Heart left ventricle (tissue), 16 donors: ENCODE data around the gene KMT2B. TPM values are rescaled to one million over a fixed set of nuclear protein-coding genes. Genes with fewer than 3 reads are reported as not detected.

Experiments used
- ATAC-seq, 4 donors: fragments of 200-7000 bp; cut with Tn5 transposase; one replicate each; pipeline ENCODE4 v1.9.1; 2020 to 2022; ENCODE audit warnings: moderate library complexity in 4 of 4, mild to moderate bottlenecking in 3 of 4, moderate number of reproducible peaks in 1 of 4
- DNase-seq, 5 donors: peaks; one replicate each; pipeline ENCODE4 v3.0.0-alpha.2; 2020
- H3K27ac ChIP-seq, 12 donors: fragments of 200-600 bp; sonication (generic) in 4 of 12; one replicate each; pipeline versions ENCODE4 v1.5.0 to v1.8.0; 2016 to 2022; ENCODE audit warnings: mild to moderate bottlenecking in 2 of 12
- H3K27me3 ChIP-seq, 9 donors: fragments of 200-600 bp; sonication (generic) in 2 of 9; one replicate each; pipeline versions ENCODE4 v1.5.1 to v1.8.0; 2016 to 2022; ENCODE audit warnings: mild to moderate bottlenecking in 3 of 9
- H3K36me3 ChIP-seq, 9 donors: fragments of 200-600 bp; sonication (generic) in 2 of 9; one replicate each; pipeline versions ENCODE4 v1.5.0 to v1.8.0; 2018 to 2022; ENCODE audit warnings: mild to moderate bottlenecking in 2 of 9
- H3K4me1 ChIP-seq, 12 donors: fragments of 200-600 bp; sonication (generic) in 4 of 12; one replicate each; pipeline versions ENCODE4 v1.5.0 to v1.8.0; 2016 to 2022; ENCODE audit warnings: mild to moderate bottlenecking in 3 of 12
- H3K4me3 ChIP-seq, 12 donors: fragments of 200-600 bp; sonication (generic) in 4 of 12; one replicate each; pipeline versions ENCODE4 v1.5.0 to v1.8.0; 2017 to 2022; ENCODE audit warnings: mild to moderate bottlenecking in 9 of 12, moderate library complexity in 4 of 12
- H3K9me3 ChIP-seq, 12 donors: fragments of 200-600 bp; sonication (generic) in 4 of 12; one replicate each; pipeline versions ENCODE4 v1.5.0 to v1.8.0; 2016 to 2022; ENCODE audit warnings: mild to moderate bottlenecking in 1 of 12
- POLR2A ChIP-seq, 2 donors: fragments of 450-650 bp; IDR thresholded peaks; one replicate each; pipeline ENCODE4 v1.6.1; 2017; ENCODE audit warnings: antibody characterized with exemption in 2 of 2, mild to moderate bottlenecking in 2 of 2, moderate library complexity in 2 of 2
- WGBS, 4 donors: extraction: QIAGEN DNeasy Blood & Tissue Kit in 2 of 4; methylation state at CpG; one replicate each; pipeline versions ENCODE4 v1.1.5 to v1.1.7; 2013 to 2018; 5-methylcytosine and 5-hydroxymethylcytosine counted together
- intact Hi-C, 10 donors: fragments of 100-400 bp; cut with DNase I; formaldehyde crosslinking; loops; one replicate each; pipeline versions ENCODE4 v1.11.1 to v1.14.2; 2022
- polyA plus RNA-seq, 2 donors: library from polyadenylated mRNA; stranded (reverse); fragments of 200-250 nt; gene quantifications; one replicate each; pipeline ENCODE4 v1.2.3, GENCODE V29; 2013
- total RNA-seq, 9 donors: library from RNA; depleted of rRNA in 2 of 9; stranded (reverse); fragments of >200 nt in 2 of 9; fragmentation: NEBNext Ultra II Directional in 3 of 9; extraction: Animal tissue kit (Norgen Biotek cat#: 25700) in 3 of 9; gene quantifications; one replicate each; pipeline versions ENCODE4 v1.1.0 to v1.2.4, GENCODE V29; 2016 to 2023
- TF ChIP-seq, protein P1 (sequence below), 12 donors: fragments of 200-600 bp; sonication (generic) in 4 of 12; IDR thresholded peaks; one replicate each; pipeline versions ENCODE4 v1.5.0 to v1.8.0; 2018 to 2022; ENCODE audit warnings: antibody characterized with exemption in 12 of 12, mild to moderate bottlenecking in 5 of 12
- donor health status: ischemic (EF 13 %, LVEDD 7.1; RV severe dilation, severe dysfunction).
- donor health status: healthy with polysubstance abuse.
- donor health status: DM: no; HTN: yes; CAD: no.
- donor health status: DM: no; HTN: no; CAD: no.
- donor health status: ischemic (EF 25% LVEDD 6.9; RV normal size, moderate dysfunction).
- donor health status: ischemic (EF 25% LVEDD 5.7; RV mildly dilated, moderate dysfunction).
- donor health status: healthy.
- donor health status: DM: yes; HTN: yes; CAD: no.
- donor health status: ischemic (EF 35%, LVEDD 5.7; RV mildly dilated, moderate dysfunction).
- donor health status: nonischemic (EF 11% LVEDD 7.7; RV severe dilation, severe dysfunction).
- donor health status: DM: yes; HTN: yes; CAD: no.
- donor health status: PGD.
- donor health status: ischemic (EF 29% LVEDD 5.4; RV normal size, mild dysfunction).
- donor health status: nonischemic (EF 23%, LVEDD 6.1; RV moderate dilation, normal function).

Gene KMT2B
- total and polyA plus RNA-seq, 11 donors = 11.3 to 24.5 (median 15.7) TPM

DNA sequence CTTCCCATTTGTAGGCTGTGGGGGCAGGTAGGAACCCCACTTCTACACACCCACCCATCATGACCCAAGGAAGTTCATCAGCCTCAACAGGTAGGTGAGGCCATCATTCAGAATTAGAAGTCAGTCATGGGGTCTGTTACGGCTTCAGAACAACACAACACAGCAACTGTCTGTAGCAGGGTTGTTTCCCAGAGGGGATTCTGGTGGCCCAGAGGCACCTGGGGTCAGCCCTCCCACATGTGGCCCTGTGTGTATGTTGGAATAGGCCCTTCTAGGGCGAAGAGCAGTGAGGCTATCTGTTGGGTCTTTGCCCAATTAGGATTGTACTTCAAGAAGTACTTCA, 21.1 kb downstream of the KMT2B start:
- Histone ChIP-seq H3K4me1 (peaks cover 3 to 44% (median 15%) of the 10 kb centered on the region in 12 donors), H3K36me3 (peaks cover 0 to 60% (median 55%) of the 10 kb centered on the region in 9 donors), H3K4me3 (no peak overlapping the region), H3K9me3 (no peaks in the 10 kb centered on the region), H3K27ac (no peak overlapping the region), H3K27me3 (no peaks in the 10 kb centered on the region)
- intact Hi-C loops = no loop called here
- TF ChIP-seq, protein P1, sequence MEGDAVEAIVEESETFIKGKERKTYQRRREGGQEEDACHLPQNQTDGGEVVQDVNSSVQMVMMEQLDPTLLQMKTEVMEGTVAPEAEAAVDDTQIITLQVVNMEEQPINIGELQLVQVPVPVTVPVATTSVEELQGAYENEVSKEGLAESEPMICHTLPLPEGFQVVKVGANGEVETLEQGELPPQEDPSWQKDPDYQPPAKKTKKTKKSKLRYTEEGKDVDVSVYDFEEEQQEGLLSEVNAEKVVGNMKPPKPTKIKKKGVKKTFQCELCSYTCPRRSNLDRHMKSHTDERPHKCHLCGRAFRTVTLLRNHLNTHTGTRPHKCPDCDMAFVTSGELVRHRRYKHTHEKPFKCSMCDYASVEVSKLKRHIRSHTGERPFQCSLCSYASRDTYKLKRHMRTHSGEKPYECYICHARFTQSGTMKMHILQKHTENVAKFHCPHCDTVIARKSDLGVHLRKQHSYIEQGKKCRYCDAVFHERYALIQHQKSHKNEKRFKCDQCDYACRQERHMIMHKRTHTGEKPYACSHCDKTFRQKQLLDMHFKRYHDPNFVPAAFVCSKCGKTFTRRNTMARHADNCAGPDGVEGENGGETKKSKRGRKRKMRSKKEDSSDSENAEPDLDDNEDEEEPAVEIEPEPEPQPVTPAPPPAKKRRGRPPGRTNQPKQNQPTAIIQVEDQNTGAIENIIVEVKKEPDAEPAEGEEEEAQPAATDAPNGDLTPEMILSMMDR (IDR thresholded peaks at IDR 0.05) = no peak
- no peak for TF ChIP-seq POLR2A (IDR thresholded peaks at IDR 0.05)
- no peak for ATAC-seq
- DNase-seq = no peak
- WGBS, 4 donors = 78 to 85% (median 82%) methylated on average over 2 of the region's 2 CpGs

DNA sequence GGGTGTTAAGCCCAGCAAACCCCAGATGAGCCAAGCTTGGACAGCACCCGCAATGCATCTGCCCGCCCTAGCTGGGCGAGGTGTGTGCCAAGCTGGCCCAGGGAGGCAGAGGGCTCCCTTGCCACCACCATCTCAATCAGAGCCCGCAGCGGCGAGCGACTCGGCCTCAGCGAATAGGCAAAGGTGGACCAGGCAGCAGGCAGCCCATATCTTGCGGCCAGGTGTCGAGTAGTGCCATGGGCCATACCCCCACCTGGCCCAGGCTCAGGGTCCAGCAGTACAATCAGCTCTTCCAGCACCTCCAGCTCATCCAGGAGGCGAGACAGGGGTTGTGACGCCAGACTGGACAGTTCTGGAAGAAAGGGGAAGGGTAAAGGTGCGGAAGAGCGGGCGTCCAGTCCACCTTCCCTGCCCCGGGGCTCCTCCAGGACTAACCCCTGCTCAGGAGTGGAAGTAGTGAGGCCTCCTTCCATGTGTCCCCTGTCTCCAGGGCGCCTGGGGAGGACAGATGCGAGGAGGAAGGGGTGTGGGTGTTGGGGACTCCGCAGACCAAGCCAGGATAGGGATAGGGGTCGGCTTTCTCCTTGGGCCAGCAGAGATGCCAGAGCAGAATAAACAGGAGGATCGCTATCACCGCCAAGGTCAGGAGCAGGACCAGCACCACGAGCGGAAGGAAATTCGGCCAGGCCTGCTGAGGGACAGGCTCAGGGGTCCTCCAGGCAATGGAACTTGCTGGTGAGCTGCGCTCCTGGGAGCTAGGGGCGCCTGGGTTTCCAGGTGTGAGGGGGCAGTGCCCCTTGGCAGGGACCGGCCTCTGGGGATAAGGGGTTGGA, 21.7 kb downstream of the KMT2B start:
- H3K27ac ChIP-seq = peak overlapping the region in 5 of 12 donors; percentile 64 to 89 (median 78)
- peak overlapping the region in 11 of 12 donors; percentile 42 to 80 (median 65) for H3K4me3 ChIP-seq
- TF ChIP-seq POLR2A (IDR thresholded peaks at IDR 0.05) = no peak
- peaks cover 0 to 56% (median 50%) of the 10 kb centered on the region in 9 donors for H3K36me3 ChIP-seq
- DNase-seq (no peak), ATAC-seq (no peak)
- H3K9me3 ChIP-seq = no peaks in the 10 kb centered on the region
- H3K27me3 ChIP-seq = no peaks in the 10 kb centered on the region
- intact Hi-C loops = loop anchor here in 4 of 10 donors (1.0 to 10.0 kb wide), 4 partner anchors 18 to 315 kb away; partner anchors contain the start of genes LRFN3 (in 2 of the 4), HSPB6 (in 1 of the 4), THAP8 (in 1 of the 4) and WDR62 (in 1 of the 4)
- H3K4me1 ChIP-seq = peaks cover 5 to 50% (median 21%) of the 10 kb centered on the region in 12 donors
- 71 to 80% (median 73%) methylated on average over 28 to 29 of the region's 29 CpGs for WGBS, 4 donors

DNA sequence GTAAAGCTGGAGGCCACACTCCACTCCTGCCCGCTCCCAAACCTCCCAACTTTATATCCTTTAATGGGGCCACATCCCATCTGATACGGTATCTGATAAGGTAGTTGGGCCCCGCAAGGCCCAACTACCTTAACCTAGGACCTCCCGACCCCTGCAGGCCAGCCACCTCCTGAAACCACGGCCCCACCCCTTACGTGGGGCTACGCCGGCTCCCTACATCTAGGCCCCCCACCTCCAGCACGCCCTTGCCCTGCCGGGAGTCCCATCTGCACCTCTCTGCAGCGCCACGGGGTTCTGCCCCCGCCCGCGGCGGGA, 22.3 kb downstream of the KMT2B start:
- Histone ChIP-seq H3K4me1 (peaks cover 7 to 52% (median 23%) of the 10 kb centered on the region in 12 donors), H3K36me3 (peaks cover 0 to 50% (median 45%) of the 10 kb centered on the region in 9 donors), H3K27ac (peak overlapping the region in 11 of 12 donors; percentile 38 to 89 (median 64)), H3K4me3 (peak overlapping the region; percentile 20 to 80 (median 64)), H3K9me3 (no peaks in the 10 kb centered on the region), H3K27me3 (no peaks in the 10 kb centered on the region)
- intact Hi-C loops = loop anchor here in 4 of 10 donors (1.0 to 10.0 kb wide), 4 partner anchors 17 to 315 kb away; partner anchors contain the start of genes LRFN3 (in 2 of the 4), HSPB6 (in 1 of the 4), THAP8 (in 1 of the 4) and WDR62 (in 1 of the 4)
- no peak for TF ChIP-seq POLR2A (IDR thresholded peaks at IDR 0.05)
- TF ChIP-seq, protein P1 (IDR thresholded peaks at IDR 0.05) = peak in 1 of 12 donors; percentile 3
- WGBS, 4 donors = 1 to 4% (median 3%) methylated on average over 16 of the region's 16 CpGs
- no peak for DNase-seq
- no peak for ATAC-seq

DNA sequence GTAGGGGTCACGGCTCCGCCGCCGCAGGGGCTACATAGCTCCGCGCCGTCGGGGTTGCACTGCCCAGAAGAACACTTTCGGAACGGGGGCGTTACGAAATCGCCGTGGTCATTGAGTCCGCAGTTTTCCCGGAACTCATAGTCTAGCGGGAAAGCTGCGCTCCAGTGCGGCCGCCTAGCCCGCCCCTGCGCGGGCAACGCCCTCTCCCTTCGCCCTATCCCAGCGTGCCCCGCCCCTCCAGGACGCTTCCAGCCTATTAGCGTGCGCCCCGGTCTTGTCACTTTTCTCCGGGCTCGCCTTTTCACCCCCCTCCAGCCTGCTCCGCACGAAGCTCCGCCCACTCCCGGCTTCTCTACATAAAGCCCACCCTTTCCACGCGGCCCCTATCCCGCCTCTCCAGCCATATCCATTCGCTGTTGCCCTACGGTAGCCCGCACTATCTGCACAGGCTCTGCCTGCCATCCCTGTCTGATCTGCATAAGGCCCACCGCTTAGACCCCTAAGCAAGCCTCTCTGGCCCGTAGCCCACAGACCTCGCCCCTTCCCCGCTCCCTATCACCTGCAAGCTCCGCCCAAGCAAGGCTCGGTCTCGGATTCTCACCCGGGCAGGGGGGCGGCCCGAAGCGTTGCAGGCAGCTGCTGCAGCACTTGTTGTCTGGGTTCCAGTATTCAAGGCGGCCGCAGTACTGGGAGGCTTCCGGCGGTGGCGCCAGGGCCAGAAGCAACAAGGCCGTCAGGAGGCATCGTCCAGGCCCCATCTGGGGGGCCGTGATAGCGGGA, 22.8 kb downstream of the KMT2B start:
- 0 to 1% (median 0%) methylated on average over 51 to 63 of the region's 63 CpGs for WGBS, 4 donors
- TF ChIP-seq, protein P1 (IDR thresholded peaks at IDR 0.05) = peak in 3 of 12 donors; percentile 10 to 31 (median 24)
- peak in 1 of 2 donors; percentile 33 for TF ChIP-seq POLR2A (IDR thresholded peaks at IDR 0.05)
- Histone ChIP-seq H3K9me3 (no peaks in the 10 kb centered on the region), H3K4me1 (peaks cover 7 to 52% (median 23%) of the 10 kb centered on the region in 12 donors), H3K27ac (peak overlapping the region in 11 of 12 donors; percentile 60 to 95 (median 74)), H3K4me3 (peak overlapping the region; percentile 20 to 80 (median 64)), H3K36me3 (peaks cover 0 to 45% (median 40%) of the 10 kb centered on the region in 9 donors), H3K27me3 (no peaks in the 10 kb centered on the region)
- intact Hi-C loops = loop anchor here in 4 of 10 donors (1.0 to 10.0 kb wide), 4 partner anchors 17 to 314 kb away; partner anchors contain the start of genes LRFN3 (in 2 of the 4), HSPB6 (in 1 of the 4), THAP8 (in 1 of the 4) and WDR62 (in 1 of the 4)
- ATAC-seq (peak; percentile 83 to 89 (median 86)), DNase-seq (peak; percentile 97 to 99 (median 99))
